ENCODE measurements around the gene STRBP.
"Not testable (repeated sequence)": the region's sequence is repeated elsewhere in the genome, so short reads cannot be mapped to it uniquely, and the experiment has no call there.

STRBP gene

DNA sequence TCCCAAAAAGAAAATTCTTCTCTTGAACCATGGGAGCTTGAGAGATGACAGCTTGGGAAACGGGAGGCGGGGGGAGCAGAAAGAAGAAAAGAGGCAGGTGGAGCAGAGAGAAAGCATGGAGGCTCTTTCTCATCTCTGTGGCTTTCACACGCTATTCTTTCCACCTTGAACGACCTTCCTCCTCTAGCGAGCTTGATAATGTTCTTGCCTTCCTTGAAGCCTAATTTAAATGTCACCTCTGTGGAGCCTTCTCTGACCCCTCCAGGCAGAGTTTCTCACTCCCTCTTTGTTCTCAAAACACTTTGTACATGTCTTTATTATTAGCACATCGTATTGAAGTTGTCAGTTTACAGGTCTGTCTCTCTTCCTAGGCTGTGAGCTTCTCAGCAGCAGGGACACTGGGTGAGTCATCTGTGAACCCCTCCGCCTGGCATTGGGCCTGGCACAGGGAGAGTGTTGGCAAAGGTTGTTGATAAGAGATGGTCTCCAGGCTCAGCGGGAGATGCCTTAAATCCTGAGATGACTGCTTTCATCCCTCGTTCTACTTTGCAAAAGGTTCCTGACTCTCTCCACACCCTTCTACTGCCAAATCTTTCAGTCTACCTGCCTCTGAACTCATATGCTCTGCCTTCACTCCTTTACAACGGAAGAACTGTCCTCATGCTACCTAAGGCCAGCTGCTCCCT is 14.1 kb upstream of the STRBP start:
- no peak for DNase-seq

GRCh38 chr9:123281659-123282350 is 13.4 kb upstream of the STRBP start:
- no peak for DNase-seq

GRCh38 chr9:123278879-123279493 is 10.6 kb upstream of the STRBP start:
- not testable (repeated sequence) for DNase-seq

DNA sequence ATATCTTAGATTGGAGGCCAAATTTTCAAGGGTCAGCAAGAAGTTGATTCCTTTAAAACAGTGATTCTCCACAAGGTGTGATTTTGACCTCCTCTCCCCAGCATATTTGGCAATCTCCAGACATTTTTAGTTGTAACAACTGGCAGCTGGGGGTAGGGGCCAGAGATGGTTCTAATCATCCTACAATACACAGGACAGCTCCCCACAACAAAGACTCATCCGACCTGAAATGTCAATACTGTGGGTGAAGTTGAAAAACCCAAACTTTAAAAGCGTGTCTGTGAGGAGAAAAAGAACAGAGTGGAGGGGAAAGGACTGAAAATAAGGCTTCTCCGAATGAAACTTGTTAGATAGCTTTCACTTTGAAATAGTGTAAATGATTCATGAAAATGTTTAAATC is 10.0 kb upstream of the STRBP start:
- no peak for DNase-seq

DNA sequence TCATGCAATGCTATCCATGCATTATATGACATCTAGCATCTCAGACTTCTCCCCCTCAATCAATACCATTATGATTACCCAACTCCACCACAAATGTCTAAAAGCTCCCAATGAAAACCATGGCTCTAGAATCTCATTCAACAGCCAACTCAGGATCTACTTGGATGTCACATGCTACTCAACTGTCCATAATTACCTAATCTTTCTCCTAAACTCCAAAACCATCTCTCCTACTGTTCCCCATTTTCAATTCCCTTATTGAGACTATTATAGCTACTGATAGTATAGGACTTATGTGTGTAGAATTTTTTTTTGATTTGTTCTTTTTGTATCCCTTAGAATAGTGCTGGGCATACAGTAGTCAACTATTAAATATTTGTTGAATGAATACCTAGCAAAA is 8.2 kb upstream of the STRBP start:
- DNase-seq = no peak

GRCh38 chr9:123271133-123271532 is 2.7 kb upstream of the STRBP start:
- DNase-seq = not testable (repeated sequence)

DNA sequence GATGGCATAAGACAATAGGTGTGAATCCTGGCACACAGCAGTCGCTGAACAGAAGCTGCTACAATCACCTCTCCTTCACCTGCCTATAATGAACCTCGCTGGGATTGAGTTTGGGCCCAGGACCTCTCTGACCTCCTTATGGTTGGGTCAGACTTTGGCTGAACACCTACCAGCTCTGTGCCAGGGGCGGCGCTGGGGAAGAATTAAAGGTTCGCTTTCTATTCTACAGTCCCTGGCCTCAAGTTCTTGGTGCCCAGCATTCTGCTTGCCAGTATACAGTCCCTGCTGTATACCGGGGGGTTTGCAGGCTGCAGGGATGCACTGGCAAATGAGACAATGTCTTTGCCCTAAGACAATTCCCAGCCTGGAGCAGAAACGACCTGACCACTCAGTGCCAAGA is 895 bp upstream of the STRBP start:
- no peak for DNase-seq

- DNase-seq = no peak
These were observed 254 bp downstream of the STRBP start for GRCh38 chr9:123268199-123268464.

GRCh38 chr9:123267481-123268198 is 746 bp downstream of the STRBP start:
- no peak for DNase-seq

- DNase-seq = no peak
These were observed 1.6 kb downstream of the STRBP start for GRCh38 chr9:123266655-123267399.

DNA sequence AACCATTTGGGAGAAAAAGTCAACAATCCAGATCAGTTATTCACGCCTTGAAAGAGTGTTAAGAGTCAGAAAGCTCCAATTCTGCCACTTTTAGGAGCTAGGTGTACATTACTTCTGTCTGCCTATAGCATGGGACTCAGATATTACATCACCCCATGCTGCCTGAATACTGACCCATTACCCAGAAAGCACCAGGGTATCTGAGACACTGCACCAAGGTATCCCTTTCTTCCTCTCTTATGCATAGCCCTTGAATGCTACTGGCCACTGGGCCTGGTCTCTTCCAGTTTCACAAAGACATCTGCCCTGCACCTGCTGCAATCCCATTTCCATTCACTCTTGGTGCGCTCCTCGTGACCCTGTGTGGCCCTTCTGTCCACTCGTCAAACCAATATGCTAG is 2.6 kb downstream of the STRBP start:
- DNase-seq = no peak

DNA sequence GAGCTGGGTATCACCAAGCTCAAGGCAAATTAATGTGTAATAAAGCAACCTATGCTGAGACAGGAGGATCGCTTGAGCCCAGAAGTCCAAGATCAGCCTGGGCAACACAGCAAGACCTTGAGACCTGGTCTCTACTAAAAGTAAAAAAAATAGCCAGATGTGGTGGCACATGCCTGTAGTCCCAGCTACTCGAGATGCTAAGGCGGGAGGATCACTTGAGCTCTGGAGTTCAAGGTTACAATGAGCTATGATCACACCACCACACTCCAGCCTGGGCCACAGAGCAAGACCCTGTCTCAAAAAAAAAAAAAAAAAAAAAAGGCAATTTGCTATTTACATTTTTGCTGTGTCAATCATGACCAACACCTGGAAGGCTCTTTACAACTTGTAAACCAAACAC is 5.2 kb downstream of the STRBP start:
- DNase-seq = no peak

- DNase-seq = no peak
These were observed 6.0 kb downstream of the STRBP start for GRCh38 chr9:123262338-123262737.

DNA sequence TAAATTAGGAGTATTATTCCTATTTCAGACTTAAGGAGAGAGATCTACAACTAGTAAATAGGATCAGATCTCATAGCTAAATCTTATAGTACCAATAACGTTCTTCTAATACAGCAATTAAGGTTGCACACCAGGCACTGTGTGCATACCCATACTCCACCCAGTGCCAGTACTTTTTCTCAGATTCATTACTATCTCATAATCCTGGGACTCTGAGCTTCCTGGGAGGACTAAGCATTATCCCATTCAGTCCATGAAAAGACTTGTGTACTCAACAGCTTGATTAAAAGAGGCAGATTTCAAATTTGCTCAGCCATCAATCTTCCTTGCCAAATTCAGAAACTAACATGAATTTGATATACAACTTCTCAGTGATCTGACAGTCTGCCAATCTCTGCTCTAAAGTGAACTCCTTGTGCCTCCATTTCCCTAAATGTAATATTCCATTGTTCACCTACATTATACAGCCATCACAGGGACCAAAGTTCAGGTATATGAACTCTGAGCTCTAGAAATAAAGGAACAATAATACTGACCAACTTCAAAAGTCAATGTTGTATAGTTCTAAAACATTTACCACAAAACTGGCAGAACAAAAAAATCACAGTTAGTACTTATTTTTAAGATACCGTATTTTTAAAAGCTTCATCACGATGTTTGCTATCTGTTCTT is 7.2 kb downstream of the STRBP start:
- no peak for DNase-seq

DNA sequence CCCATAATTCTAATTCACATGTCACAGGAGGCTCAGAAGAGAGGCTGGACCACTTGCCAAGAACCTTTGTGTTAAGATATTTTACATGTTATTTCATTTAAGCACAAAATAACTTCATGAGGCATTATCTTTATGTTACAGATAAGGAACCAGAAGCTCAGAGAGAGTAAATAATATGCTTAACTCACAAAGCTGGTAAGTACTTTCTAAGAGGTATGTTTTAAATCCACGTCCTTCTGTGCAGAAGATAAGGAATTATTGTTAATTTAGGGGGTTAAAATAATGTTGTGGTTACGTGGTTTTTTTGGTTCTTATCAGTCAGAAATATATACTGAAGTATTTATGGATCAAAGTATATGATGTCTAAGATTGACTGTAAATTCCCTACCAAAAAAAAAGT is 8.0 kb downstream of the STRBP start:
- no peak for DNase-seq

DNA sequence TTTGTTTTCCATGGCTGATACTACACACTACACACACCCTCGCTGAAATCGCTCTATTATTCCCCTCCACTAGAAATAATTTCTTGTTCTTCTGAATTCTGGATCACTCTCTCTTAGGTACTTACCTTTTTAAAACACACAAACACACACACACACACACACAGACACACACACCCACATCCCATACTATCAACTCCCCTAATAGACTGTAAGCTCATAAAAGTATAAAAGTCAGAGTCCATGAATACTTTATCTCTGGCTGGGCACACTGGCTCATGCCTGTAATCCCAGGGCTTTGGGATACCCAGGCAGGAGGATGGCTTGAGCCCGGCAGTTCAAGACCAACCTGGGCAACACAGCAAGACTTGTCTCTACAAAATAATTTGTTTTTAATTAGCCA is 11.1 kb downstream of the STRBP start:
- no peak for DNase-seq

DNA sequence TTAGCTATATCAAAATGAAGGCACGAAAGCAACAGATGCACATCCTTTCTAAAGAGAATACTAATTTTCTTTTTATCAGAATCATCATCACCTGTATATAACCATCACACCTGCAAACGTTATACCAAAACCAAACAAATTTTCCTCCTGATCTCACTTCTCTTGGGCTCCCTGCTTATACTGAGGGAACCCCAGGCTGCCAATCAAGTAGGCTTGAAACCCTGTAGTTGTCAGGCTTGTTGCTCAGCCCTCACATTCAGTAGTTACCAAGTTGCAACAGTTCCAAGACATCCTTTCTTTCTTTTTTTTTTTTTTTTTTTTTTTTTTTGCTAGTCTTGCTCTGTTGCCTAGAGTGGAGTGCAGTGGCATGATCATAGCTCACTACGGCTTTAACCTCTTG is 12.7 kb downstream of the STRBP start:
- no peak for DNase-seq

GRCh38 chr9:123253204-123253603 is 15.2 kb downstream of the STRBP start:
- DNase-seq = no peak

DNA sequence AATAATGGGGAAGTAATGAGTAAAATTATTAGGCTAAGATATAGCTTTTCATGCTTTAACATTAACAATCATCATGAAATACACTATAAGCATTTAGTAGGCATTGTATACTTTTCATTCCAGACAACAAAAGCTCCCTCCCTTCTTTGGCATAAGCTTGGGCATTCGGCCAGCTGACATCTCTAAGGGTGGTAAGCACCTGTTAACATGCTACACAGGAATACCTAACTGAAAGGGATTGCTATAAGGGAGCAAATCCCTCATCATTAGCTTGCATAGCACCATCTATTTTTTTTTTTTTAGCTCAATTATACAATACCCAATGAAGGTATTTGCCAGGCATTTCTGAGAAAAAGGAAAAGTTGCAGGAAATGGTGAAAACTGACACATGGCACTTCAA is 16.6 kb downstream of the STRBP start:
- DNase-seq = no peak

DNA sequence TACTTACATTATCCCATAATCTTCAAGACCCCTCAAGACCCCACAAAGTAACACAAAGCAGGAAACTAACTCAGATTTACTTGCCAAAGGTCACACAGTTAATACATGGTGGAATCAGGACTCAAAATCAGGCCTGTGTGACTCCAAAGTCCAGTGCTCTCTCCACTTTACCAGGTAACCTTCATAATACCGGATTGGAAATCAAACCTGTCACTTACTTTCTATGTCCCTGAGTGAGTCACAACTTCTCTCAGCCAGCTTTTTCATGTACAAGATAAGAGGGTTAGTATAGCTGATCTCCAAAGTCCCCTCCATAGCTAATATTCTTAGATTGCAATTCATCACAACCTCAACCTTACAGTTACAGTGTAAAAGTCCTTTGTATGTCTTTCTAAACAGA is 17.1 kb downstream of the STRBP start:
- DNase-seq = no peak

DNA sequence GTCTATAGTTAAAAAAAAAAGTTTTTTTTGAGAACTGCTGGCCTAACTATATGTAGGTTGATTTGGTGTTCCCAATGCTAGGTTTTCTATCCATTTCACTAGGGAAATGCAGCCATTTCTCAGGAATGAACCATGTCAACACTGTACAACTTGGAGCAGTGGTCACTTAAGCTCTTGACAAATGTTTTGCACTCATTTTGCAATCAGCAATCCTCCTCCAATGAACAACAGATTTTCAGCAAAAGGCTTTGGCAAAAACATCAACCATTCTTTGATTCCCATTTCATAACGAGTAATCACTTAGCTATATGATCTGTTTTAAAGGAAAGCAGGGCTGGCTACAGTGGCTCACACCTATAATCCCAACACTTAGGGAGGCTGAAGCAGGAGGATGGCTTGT is 17.9 kb downstream of the STRBP start:
- DNase-seq = no peak

DNA sequence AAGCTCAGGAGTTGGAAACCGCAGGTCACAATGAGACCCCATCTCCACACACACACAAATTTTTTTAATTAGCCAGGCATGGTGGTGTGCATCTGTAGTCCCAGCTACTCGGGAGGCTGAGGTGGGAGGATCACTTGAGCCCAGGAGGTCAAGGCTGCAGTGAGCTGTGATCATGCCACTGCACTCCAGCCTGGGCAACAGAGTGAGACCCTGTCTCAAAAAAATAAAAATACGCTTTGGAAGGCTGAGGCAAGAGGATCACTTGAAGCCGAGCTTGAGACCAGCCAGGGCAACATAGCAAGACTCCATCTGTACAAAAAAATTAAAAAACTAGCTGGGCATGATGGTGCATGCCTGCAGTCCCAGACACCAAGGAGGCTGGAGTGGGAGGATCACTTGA is 19.2 kb downstream of the STRBP start:
- not testable (repeated sequence) for DNase-seq

DNA sequence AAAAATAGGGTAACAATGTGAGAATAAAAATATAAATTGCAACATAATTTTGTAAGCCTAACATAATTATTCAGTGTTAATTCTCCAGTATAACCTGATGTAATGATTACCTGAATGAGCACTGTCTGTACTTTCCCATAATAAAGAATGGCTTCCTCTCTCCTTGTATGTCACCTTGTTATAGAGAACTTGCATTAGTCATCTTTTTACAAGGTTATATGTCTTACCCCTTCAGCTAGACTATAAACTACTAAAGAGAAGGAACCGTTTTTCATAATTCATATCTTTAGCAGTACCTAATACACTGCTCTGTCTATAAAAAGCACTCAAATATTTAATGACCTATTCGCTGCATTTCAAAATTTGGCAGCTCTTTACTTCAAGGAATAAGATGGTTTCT is 19.8 kb downstream of the STRBP start:
- DNase-seq = no peak
